HUES48 (cell line): ENCODE data around the gene CKMT1A.
"Not testable (repeated sequence)": the region's sequence is repeated elsewhere in the genome, so short reads cannot be mapped to it uniquely, and the experiment has no call there.

Source experiments
- H3K27ac ChIP-seq: one replicate; pipeline ENCODE4 v1.7.0; 2013; ENCODE audit warnings: low read depth, low read length, inconsistent platforms
- H3K27me3 ChIP-seq: 2 replicates; pipeline ENCODE4 v1.6.1; 2013; ENCODE audit warnings: mild to moderate bottlenecking, low read length; ENCODE audit not compliant: control insufficient read depth, insufficient read depth
- H3K36me3 ChIP-seq: 2 replicates; pipeline ENCODE4 v1.6.1; 2013; ENCODE audit warnings: low read length; ENCODE audit not compliant: control insufficient read depth, insufficient read depth
- H3K4me1 ChIP-seq: 2 replicates; pipeline ENCODE4 v1.6.1; 2013; ENCODE audit warnings: mild to moderate bottlenecking, low read length; ENCODE audit not compliant: control insufficient read depth, insufficient read depth
- H3K4me3 ChIP-seq: 2 replicates; pipeline ENCODE4 v1.5.1; 2013; ENCODE audit warnings: mild to moderate bottlenecking, low read depth, low read length
- H3K9ac ChIP-seq: 2 replicates; pipeline ENCODE4 v1.6.1; 2013; ENCODE audit warnings: mild to moderate bottlenecking, low read depth, low read length, moderate library complexity
- H3K9me3 ChIP-seq: 2 replicates; pipeline ENCODE4 v1.6.1; 2013; ENCODE audit warnings: low read length; ENCODE audit not compliant: control insufficient read depth, insufficient read depth

Gene CKMT1A

GRCh38 chr15:43693148-43694022, at the start of gene CKMT1A:
Gene CKMT1A (plus strand): TSS chr15:43693859. CDS start chr15:43694051, 192 bp downstream.
- H3K9ac ChIP-seq, H3K27me3 ChIP-seq, H3K27ac ChIP-seq, H3K36me3 ChIP-seq, H3K9me3 ChIP-seq, H3K4me3 ChIP-seq, H3K4me1 ChIP-seq: not testable (repeated sequence)

DNA sequence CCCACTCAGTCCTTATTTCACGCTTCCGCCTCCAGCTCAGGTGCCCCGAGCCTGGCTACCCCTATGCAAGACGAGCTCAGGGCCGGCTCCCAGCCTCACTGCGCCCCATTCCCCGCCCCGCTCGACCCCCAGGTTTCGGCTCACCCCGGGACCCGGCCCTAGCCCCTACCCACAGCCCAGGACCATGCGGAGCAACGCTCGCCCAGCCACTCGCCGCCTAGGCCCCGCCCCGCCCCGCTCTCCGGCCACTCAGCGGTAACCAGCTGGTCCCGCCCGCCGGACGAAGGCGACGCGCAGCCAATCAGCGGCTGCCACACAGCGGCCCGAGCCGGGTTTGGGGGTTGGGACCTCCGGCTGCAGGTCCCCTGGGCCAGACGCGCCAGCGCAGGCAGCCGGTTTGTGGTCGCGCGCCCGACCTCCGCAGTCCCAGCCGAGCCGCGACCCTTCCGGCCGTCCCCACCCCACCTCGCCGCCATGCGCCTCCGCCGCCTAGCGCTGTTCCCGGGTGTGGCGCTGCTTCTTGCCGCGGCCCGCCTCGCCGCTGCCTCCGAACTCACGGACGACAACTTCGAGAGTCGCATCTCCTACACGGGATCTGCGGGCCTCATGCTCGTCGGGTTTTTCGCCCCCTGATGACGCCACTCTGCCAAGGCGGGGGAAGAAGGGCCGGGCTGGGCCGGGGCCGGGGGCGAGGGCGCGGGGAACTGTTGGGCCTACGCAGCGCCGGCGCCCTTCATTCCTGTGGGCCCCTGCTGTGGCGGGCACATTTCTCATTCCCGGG, 44.8 kb upstream of the CKMT1A start, which contains the start of gene CATSPER2:
Gene CATSPER2, minus strand, starts transcription at position 196 of the 781 bp plus-strand sequence. CDS start 783 bp downstream, outside the sequence.
- Histone ChIP-seq H3K27ac (no peak within 1 kb of the TSS), H3K9me3 (peaks cover 5% of the 10 kb centered on the region), H3K4me3 (no peak within 1 kb of the TSS), H3K36me3 (no peaks in the 10 kb centered on the region), H3K27me3 (no peaks in the 10 kb centered on the region), H3K4me1 (no peaks in the 10 kb centered on the region), H3K9ac (no peak within 1 kb of the TSS)

DNA sequence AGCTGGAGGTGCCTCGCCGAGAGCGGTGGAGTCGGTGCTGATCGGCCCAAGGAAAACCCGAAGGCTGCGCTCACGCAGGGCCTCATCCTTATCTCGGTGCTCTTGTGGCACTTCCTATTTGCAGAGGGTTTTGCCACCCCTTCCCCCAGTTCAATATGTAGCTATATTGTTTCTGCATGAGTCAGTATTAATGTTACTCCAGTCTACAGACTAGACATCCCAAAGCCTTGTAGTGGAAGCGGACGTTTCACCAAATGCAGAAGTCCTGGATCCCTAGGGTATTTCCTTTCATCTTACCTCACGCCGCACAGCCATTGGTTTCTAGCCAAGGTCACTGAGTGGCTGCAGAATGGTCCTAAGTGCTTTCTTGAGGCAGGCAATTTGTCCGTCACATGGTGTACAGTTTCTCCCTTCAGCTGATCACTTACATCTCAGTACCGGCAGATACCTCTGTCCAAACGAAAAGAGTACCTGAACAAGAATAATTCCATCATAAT, 44.2 kb upstream of the CKMT1A start:
- not testable (repeated sequence) for H3K4me1 ChIP-seq, H3K36me3 ChIP-seq, H3K27me3 ChIP-seq, H3K9ac ChIP-seq, H3K4me3 ChIP-seq, H3K9me3 ChIP-seq, H3K27ac ChIP-seq

- H3K27ac ChIP-seq, H3K36me3 ChIP-seq, H3K9ac ChIP-seq, H3K4me3 ChIP-seq, H3K9me3 ChIP-seq, H3K27me3 ChIP-seq, H3K4me1 ChIP-seq: not testable (repeated sequence)
Observed at GRCh38 chr15:43659727-43660126, 33.9 kb upstream of the CKMT1A start.

- not testable (repeated sequence) for H3K27ac ChIP-seq, H3K9ac ChIP-seq, H3K4me1 ChIP-seq, H3K9me3 ChIP-seq, H3K4me3 ChIP-seq, H3K36me3 ChIP-seq, H3K27me3 ChIP-seq
Observed at GRCh38 chr15:43662293-43662692, 31.4 kb upstream of the CKMT1A start.

- H3K27me3 ChIP-seq, H3K4me3 ChIP-seq, H3K9me3 ChIP-seq, H3K36me3 ChIP-seq, H3K4me1 ChIP-seq, H3K27ac ChIP-seq, H3K9ac ChIP-seq: not testable (repeated sequence)
Observed at GRCh38 chr15:43663333-43663732, 30.3 kb upstream of the CKMT1A start.

- not testable (repeated sequence) for H3K27me3 ChIP-seq, H3K9me3 ChIP-seq, H3K36me3 ChIP-seq, H3K4me3 ChIP-seq, H3K27ac ChIP-seq, H3K4me1 ChIP-seq, H3K9ac ChIP-seq
Observed at GRCh38 chr15:43666177-43666576, 27.5 kb upstream of the CKMT1A start.

DNA sequence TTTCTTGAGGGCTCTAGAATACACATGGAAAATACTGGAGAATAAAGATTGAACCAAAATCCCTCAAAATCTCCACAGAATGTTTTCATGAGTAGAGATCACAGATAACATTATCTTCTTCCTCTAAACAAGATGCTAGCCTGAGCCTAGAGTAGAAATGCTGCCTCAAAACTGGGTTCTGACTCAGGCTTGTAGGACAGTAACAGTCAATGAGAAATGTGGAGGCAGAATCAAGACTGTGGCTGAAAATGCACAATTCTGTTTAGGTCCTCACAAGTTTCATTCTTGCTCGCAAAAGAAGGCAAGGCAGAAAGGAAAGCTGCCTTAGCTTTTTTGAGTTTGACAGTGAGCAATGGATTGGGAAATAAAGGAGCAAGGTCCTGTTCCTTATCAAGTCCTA, 19.5 kb upstream of the CKMT1A start:
- not testable (repeated sequence) for H3K9me3 ChIP-seq, H3K9ac ChIP-seq, H3K27ac ChIP-seq, H3K36me3 ChIP-seq, H3K27me3 ChIP-seq, H3K4me1 ChIP-seq, H3K4me3 ChIP-seq

GRCh38 chr15:43689604-43690301, 3.9 kb upstream of the CKMT1A start:
- H3K4me1 ChIP-seq, H3K27me3 ChIP-seq, H3K4me3 ChIP-seq, H3K9ac ChIP-seq, H3K36me3 ChIP-seq, H3K9me3 ChIP-seq, H3K27ac ChIP-seq: not testable (repeated sequence)

DNA sequence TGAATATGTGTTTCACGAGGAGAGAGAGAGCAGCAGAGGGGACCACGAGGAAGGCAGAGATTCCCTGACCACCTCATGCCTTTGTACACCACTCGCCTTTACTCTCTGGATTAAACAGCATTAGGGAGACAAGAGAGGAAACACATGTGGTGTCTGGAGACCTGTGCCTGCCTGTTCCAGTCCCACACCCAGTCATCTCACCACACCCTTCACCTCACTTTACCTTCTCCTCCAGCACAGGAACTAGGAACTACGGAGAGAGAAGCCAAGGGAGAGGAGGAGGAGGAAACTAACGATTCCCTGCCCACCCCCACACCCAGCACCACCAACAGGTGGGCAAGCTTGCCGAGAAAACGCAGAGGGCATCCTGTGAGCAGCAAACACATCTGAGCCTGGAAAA, 980 bp upstream of the CKMT1A start:
- not testable (repeated sequence) for H3K27me3 ChIP-seq, H3K9me3 ChIP-seq, H3K36me3 ChIP-seq, H3K4me1 ChIP-seq, H3K27ac ChIP-seq, H3K4me3 ChIP-seq, H3K9ac ChIP-seq

DNA sequence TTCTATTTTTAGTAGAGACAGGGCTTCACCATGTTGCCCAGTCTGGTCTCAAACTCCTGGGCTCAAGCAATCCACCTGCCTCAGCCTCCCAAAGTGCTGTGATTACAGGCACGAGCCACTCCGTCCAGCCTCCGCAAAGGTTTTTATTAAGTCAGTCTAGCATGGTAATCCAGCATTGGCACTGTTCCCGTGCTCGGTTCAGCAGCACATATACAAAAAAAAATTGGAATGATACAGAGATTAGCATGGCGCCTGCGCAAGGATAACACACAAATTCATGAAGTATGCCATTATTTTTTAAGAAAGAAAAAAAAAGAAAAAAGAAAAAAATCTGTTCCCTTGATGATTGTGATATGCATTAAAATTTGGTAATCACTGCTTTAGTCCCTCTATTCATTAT, 8.5 kb downstream of the CKMT1A start:
- Histone ChIP-seq H3K9me3 (no peaks in the 10 kb centered on the region), H3K9ac (no peak overlapping the region), H3K27me3 (no peaks in the 10 kb centered on the region), H3K4me1 (no peaks in the 10 kb centered on the region), H3K4me3 (no peak overlapping the region), H3K36me3 (peaks cover 10% of the 10 kb centered on the region; the same call in 1 of the 2 replicates), H3K27ac (no peak overlapping the region)
